Measurements from ENCODE around the gene SOS2. TPM values are rescaled to one million over a fixed set of nuclear protein-coding genes. Genes with fewer than 3 reads are reported as not detected.

SOS2 gene
- total RNA-seq, 1 donor from 2014 or later: 29.3 TPM

DNA sequence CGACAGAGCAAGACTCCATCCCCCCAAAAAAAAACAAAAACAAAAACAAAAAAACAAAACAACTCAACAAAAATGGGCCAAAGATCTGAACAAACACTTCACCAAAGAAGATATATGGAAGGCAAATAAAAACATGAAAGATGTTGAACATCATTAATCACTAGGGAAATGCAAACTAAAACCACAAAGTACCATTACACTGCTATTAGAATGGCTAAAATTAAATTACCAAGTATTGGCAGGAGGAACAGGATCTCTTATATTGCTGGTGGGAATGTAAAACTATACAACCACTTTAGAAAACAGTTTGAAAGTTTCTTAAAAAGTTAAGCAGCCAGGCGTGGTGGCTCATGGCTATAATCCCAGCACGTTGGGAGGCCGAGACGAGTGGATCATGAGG is 12.9 kb downstream of the SOS2 start:
- Mint-ChIP-seq H3K4me1 (ENCODE audit: unreplicated experiment) (peaks cover 30% of the 10 kb centered on the region), H3K4me3 (ENCODE audit: unreplicated experiment) (no peak overlapping the region), H3K27ac (ENCODE audit: unreplicated experiment) (no peak overlapping the region)

DNA sequence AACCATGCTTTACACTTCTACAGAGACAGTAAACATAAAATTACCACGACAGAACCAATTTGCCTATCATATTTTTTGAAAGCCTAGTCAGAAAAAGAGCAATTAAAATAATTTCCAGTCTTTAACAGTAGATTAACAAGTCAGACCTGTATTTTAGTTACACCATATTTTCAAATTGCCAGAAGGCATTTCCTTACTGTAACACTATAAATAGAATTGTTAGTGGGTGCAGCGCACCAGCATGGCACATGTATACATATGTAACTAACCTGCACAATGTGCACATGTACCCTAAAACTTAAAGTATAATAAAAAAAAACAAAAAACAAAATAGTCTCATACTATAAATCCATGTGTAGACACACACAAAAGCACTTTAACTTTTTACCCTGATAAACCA is 16.0 kb downstream of the SOS2 start:
- TF ChIP-seq, protein P1, sequence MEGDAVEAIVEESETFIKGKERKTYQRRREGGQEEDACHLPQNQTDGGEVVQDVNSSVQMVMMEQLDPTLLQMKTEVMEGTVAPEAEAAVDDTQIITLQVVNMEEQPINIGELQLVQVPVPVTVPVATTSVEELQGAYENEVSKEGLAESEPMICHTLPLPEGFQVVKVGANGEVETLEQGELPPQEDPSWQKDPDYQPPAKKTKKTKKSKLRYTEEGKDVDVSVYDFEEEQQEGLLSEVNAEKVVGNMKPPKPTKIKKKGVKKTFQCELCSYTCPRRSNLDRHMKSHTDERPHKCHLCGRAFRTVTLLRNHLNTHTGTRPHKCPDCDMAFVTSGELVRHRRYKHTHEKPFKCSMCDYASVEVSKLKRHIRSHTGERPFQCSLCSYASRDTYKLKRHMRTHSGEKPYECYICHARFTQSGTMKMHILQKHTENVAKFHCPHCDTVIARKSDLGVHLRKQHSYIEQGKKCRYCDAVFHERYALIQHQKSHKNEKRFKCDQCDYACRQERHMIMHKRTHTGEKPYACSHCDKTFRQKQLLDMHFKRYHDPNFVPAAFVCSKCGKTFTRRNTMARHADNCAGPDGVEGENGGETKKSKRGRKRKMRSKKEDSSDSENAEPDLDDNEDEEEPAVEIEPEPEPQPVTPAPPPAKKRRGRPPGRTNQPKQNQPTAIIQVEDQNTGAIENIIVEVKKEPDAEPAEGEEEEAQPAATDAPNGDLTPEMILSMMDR (IDR thresholded peaks at IDR 0.05): no peak
- Mint-ChIP-seq H3K4me1 (ENCODE audit: unreplicated experiment) (peaks cover 26% of the 10 kb centered on the region), H3K27ac (ENCODE audit: unreplicated experiment) (no peak overlapping the region), H3K9me3 (ENCODE audit: unreplicated experiment) (no peaks in the 10 kb centered on the region), H3K27me3 (ENCODE audit: unreplicated experiment) (no peaks in the 10 kb centered on the region), H3K4me3 (ENCODE audit: unreplicated experiment) (no peak overlapping the region), H3K36me3 (ENCODE audit: unreplicated experiment) (peaks cover 4% of the 10 kb centered on the region)
- no peak for DNase-seq (ENCODE audit: extremely low spot score, unreplicated experiment)

More for the DNA sequence above, 12.9 kb downstream of the SOS2 start:
- Mint-ChIP-seq H3K9me3 (ENCODE audit: unreplicated experiment) (no peaks in the 10 kb centered on the region), H3K27me3 (ENCODE audit: unreplicated experiment) (no peaks in the 10 kb centered on the region), H3K36me3 (ENCODE audit: unreplicated experiment) (peaks cover 10% of the 10 kb centered on the region)
- TF ChIP-seq, protein P1 (IDR thresholded peaks at IDR 0.05): no peak
- no peak for DNase-seq (ENCODE audit: extremely low spot score, unreplicated experiment)

DNA sequence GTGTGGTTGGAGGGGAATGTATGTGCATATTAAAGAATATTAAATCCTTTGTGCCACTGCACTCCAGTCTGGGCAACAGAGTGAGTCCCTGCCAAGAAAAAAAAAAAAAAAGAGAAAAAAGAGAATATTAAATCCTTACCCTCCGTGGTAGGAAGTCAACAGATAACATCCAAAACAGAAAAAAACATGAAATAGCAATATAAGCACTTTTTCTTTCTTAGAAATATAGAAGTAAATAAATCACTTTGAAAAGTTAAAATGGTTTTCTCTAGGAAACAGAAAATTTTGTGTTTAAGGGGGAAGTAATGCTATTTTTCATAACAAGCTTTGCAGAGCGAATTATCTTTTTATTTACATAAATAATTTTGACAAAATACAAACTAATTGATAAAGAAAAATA is 17.6 kb downstream of the SOS2 start:
- Mint-ChIP-seq H3K27me3 (ENCODE audit: unreplicated experiment) (no peaks in the 10 kb centered on the region), H3K4me1 (ENCODE audit: unreplicated experiment) (peaks cover 23% of the 10 kb centered on the region), H3K4me3 (ENCODE audit: unreplicated experiment) (no peak overlapping the region), H3K27ac (ENCODE audit: unreplicated experiment) (no peak overlapping the region), H3K36me3 (ENCODE audit: unreplicated experiment) (peaks cover 5% of the 10 kb centered on the region), H3K9me3 (ENCODE audit: unreplicated experiment) (no peaks in the 10 kb centered on the region)
- TF ChIP-seq, protein P1 (IDR thresholded peaks at IDR 0.05): no peak
- DNase-seq (ENCODE audit: extremely low spot score, unreplicated experiment): no peak

DNA sequence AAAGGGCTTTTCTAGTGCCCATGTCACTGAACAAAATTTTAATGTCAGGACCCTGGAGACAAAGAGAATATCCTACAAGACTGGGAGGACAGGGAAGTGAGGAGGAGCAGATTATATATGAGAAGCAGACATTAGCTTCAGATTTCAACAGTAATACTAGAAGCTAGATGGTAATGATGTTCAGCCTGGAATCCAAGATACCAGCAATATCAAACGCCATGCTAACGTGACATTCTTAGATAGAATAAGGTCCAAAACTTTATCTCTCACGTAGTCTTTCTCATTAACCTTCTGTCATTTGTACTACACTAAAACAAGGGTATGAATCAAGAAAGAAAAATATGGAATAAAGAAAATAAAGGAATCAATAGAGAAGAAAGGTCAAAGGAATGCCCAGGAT is 18.7 kb downstream of the SOS2 start:
- H3K27ac Mint-ChIP-seq (ENCODE audit: unreplicated experiment): peak overlapping the region; percentile 17
- H3K4me3 Mint-ChIP-seq (ENCODE audit: unreplicated experiment): no peak overlapping the region
- peaks cover 7% of the 10 kb centered on the region for H3K36me3 Mint-ChIP-seq (ENCODE audit: unreplicated experiment)
- no peak for DNase-seq (ENCODE audit: extremely low spot score, unreplicated experiment)
- H3K9me3 Mint-ChIP-seq (ENCODE audit: unreplicated experiment): no peaks in the 10 kb centered on the region
- no peaks in the 10 kb centered on the region for H3K27me3 Mint-ChIP-seq (ENCODE audit: unreplicated experiment)
- H3K4me1 Mint-ChIP-seq (ENCODE audit: unreplicated experiment): peaks cover 23% of the 10 kb centered on the region
- TF ChIP-seq, protein P1 (IDR thresholded peaks at IDR 0.05): no peak

DNA sequence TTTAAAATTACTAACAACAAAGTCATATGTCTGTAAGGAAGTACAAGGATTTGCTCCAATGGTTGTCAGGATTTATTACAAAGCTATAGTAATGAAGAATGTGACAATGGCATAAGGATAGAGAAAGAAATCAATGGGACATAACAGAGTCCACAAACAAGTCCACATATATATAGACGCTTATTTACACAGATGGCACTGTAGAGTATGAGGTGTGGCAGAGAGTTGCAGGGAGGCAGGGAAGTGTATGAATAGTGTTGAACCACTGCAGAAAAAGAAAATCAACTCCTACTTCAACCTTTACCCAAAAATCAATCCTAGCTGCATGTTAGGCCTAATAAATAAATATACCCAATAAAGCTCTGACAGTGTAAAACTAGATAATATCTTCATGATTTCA is 21.3 kb downstream of the SOS2 start:
- TF ChIP-seq, protein P1 (IDR thresholded peaks at IDR 0.05): no peak
- H3K9me3 Mint-ChIP-seq (ENCODE audit: unreplicated experiment): no peaks in the 10 kb centered on the region
- no peak overlapping the region for H3K27ac Mint-ChIP-seq (ENCODE audit: unreplicated experiment)
- H3K4me1 Mint-ChIP-seq (ENCODE audit: unreplicated experiment): peaks cover 15% of the 10 kb centered on the region
- peaks cover 7% of the 10 kb centered on the region for H3K36me3 Mint-ChIP-seq (ENCODE audit: unreplicated experiment)
- no peak for DNase-seq (ENCODE audit: extremely low spot score, unreplicated experiment)
- H3K27me3 Mint-ChIP-seq (ENCODE audit: unreplicated experiment): no peaks in the 10 kb centered on the region
- no peak overlapping the region for H3K4me3 Mint-ChIP-seq (ENCODE audit: unreplicated experiment)

Data from osteocyte (in vitro differentiated cells).